ENCODE measurements around the gene MYH7. TPM values are rescaled to one million over a fixed set of nuclear protein-coding genes. Genes with fewer than 3 reads are reported as not detected.

MYH7 gene
- total RNA-seq, 1 donor from 2014 or later = not detected

GRCh38 chr14:23385244-23385641 is 50.2 kb downstream of the MYH7 start:
- Histone ChIP-seq H2AFZ (ENCODE audit: low read depth, low read length) (no peak overlapping the region), H3K27me3 (ENCODE audit: insufficient read depth, low read length) (peaks cover 2% of the 10 kb centered on the region), H3K79me2 (ENCODE audit: insufficient read depth, low read length) (no peaks in the 10 kb centered on the region), H3K4me3 (ENCODE audit: insufficient read depth, low read depth, low read length) (no peak overlapping the region), H3K9ac (ENCODE audit: low read length) (no peak overlapping the region), H3K9me3 (ENCODE audit: insufficient read depth, low read depth, low read length) (no peaks in the 10 kb centered on the region), H3K36me3 (ENCODE audit: insufficient read depth, low read length) (no peaks in the 10 kb centered on the region), H3K27ac (ENCODE audit: low read depth, low read length) (no peak overlapping the region), H4K20me1 (ENCODE audit: insufficient read depth, low read length) (no peaks in the 10 kb centered on the region), H3K4me1 (ENCODE audit: insufficient read depth, low read length) (no peaks in the 10 kb centered on the region), H3K4me2 (ENCODE audit: low read length) (no peak overlapping the region)
- Mint-ChIP-seq H3K27ac (ENCODE audit: unreplicated experiment) (no peak overlapping the region), H3K4me1 (ENCODE audit: low read depth, unreplicated experiment) (peaks cover 3% of the 10 kb centered on the region), H3K36me3 (ENCODE audit: low read depth, unreplicated experiment) (peaks cover 3% of the 10 kb centered on the region), H3K4me3 (ENCODE audit: unreplicated experiment) (no peak overlapping the region), H3K27me3 (ENCODE audit: low read depth, unreplicated experiment) (peaks cover 58% of the 10 kb centered on the region), H3K9me3 (ENCODE audit: unreplicated experiment) (peaks cover 2% of the 10 kb centered on the region)
- no peak for TF ChIP-seq EZH2 (IDR thresholded peaks at IDR 0.05; ENCODE audit: insufficient read depth, low read length)
- TF ChIP-seq, protein P1, sequence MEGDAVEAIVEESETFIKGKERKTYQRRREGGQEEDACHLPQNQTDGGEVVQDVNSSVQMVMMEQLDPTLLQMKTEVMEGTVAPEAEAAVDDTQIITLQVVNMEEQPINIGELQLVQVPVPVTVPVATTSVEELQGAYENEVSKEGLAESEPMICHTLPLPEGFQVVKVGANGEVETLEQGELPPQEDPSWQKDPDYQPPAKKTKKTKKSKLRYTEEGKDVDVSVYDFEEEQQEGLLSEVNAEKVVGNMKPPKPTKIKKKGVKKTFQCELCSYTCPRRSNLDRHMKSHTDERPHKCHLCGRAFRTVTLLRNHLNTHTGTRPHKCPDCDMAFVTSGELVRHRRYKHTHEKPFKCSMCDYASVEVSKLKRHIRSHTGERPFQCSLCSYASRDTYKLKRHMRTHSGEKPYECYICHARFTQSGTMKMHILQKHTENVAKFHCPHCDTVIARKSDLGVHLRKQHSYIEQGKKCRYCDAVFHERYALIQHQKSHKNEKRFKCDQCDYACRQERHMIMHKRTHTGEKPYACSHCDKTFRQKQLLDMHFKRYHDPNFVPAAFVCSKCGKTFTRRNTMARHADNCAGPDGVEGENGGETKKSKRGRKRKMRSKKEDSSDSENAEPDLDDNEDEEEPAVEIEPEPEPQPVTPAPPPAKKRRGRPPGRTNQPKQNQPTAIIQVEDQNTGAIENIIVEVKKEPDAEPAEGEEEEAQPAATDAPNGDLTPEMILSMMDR (IDR thresholded peaks at IDR 0.05; ENCODE audit: insufficient read depth, low read depth, low read length) = no peak
- no peak for FAIRE-seq
- DNase-seq (ENCODE audit: low read depth) = no peak

DNA sequence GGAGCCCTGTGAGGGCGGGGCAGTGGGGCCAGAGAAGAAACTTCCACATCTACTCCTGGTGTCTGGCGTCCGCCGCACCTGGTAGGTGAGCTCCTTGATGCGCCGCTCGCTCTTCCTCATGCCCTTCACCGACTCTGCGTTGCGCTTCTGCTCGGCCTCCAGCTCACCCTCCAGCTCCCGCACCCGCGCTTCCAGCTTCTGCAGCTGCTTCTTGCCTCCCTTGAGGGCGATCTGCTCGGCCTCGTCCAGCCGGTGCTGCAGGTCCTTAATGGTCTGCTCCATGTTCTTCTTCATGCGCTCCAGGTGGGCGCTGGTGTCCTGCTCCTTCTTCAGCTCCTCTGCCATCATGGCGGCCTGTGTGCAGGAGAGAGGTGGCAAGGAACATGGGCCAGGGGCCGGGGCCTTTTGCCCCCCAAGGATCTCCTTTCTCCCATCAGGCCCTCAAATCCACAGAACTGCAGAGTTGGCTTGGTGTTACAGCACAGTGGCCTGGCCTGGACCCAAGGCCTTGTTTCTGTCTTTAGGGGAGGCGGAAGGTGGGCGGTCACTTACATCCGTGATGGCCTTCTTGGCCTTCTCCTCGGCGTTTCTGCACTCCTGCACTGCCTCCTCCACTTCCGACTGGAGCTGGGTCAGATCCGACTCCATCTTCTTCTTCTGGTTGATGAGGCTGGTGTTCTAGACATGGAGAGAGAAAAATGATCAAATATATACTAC is 50.9 kb downstream of the MYH7 start:
- Histone ChIP-seq H3K4me3 (ENCODE audit: insufficient read depth, low read depth, low read length) (no peak overlapping the region), H3K36me3 (ENCODE audit: insufficient read depth, low read length) (no peaks in the 10 kb centered on the region), H3K4me2 (ENCODE audit: low read length) (no peak overlapping the region), H3K79me2 (ENCODE audit: insufficient read depth, low read length) (no peaks in the 10 kb centered on the region), H3K9me3 (ENCODE audit: insufficient read depth, low read depth, low read length) (no peaks in the 10 kb centered on the region), H2AFZ (ENCODE audit: low read depth, low read length) (no peak overlapping the region), H3K27me3 (ENCODE audit: insufficient read depth, low read length) (peaks cover 2% of the 10 kb centered on the region), H3K27ac (ENCODE audit: low read depth, low read length) (no peak overlapping the region), H3K9ac (ENCODE audit: low read length) (no peak overlapping the region), H3K4me1 (ENCODE audit: insufficient read depth, low read length) (no peaks in the 10 kb centered on the region), H4K20me1 (ENCODE audit: insufficient read depth, low read length) (no peaks in the 10 kb centered on the region)
- Mint-ChIP-seq H3K4me1 (ENCODE audit: low read depth, unreplicated experiment) (peaks cover 3% of the 10 kb centered on the region), H3K36me3 (ENCODE audit: low read depth, unreplicated experiment) (peaks cover 3% of the 10 kb centered on the region), H3K27me3 (ENCODE audit: low read depth, unreplicated experiment) (peaks cover 60% of the 10 kb centered on the region), H3K4me3 (ENCODE audit: unreplicated experiment) (no peak overlapping the region), H3K9me3 (ENCODE audit: unreplicated experiment) (peaks cover 1% of the 10 kb centered on the region), H3K27ac (ENCODE audit: unreplicated experiment) (no peak overlapping the region)
- TF ChIP-seq, protein P1 (IDR thresholded peaks at IDR 0.05; ENCODE audit: insufficient read depth, low read depth, low read length) = no peak
- no peak for TF ChIP-seq EZH2 (IDR thresholded peaks at IDR 0.05; ENCODE audit: insufficient read depth, low read length)
- DNase-seq (ENCODE audit: low read depth) = no peak
- FAIRE-seq = no peak

Measured in astrocyte (in vitro differentiated cells and primary cell).